Endometrium (tissue), 2 donors: ENCODE data around the gene LPO.

Source experiments
- FAIRE-seq: peaks from 2 replicates; lab custom pipeline; 2012; peaks lifted over from hg19 to GRCh38; lab: Jason Lieb, UNC
- donor health status: control.
- donor health status: control.

The LPO gene

DNA sequence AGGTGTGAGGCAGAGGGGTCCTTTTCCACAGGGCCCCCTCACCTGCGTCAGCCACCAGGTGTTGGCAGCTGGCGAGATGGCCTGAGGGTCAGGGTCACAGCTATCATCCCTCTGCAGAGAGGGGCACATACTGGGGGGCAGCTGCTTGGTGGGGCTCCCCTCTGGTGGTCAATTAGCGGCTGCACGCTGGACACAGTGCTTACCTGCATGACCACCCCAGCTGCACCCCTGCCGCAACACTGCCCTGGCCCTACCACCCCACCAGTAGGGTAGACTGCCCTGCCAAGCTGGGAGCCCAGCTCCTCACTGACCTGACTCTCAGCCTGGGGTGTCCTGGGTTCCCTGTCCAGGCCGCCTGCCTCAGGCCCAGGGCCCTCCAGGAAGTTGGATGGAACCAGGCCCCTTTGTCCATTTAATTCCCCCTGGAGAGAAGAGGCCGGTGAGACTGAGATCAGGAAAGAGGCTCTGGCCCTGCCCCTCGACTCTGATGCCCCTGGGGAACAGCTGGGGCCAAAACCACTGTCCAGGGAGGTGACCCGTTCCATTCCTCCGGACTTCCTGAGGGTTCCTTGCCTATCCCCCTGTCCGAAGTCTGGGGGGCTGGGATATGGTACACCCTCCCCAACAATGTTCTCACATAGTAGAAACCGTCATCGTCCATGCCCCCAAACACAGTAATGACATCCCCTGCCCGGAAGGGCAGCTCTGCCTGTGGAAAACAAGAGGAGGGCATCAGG, 66.5 kb downstream of the LPO start:
- FAIRE-seq: no peak

DNA sequence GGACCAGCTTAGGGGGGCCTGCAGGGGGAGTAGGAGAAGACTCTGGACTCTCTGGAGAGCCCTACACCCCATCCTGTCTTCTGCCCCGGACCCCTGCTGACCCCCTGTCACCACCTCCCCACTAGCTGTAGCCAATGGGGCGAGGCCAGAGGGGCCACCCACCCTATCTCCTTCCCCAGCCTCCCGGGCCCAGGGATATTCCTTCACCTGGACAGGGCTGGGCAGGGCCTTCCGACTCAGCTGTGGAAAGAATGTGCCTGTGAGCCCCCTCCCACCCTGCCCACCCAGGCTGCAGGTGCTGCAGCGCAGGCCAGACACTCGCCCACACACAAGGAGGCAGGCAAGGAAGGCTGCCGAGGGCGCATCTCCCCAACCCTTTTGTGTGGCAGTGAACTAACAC, 67.2 kb downstream of the LPO start:
- no peak for FAIRE-seq

DNA sequence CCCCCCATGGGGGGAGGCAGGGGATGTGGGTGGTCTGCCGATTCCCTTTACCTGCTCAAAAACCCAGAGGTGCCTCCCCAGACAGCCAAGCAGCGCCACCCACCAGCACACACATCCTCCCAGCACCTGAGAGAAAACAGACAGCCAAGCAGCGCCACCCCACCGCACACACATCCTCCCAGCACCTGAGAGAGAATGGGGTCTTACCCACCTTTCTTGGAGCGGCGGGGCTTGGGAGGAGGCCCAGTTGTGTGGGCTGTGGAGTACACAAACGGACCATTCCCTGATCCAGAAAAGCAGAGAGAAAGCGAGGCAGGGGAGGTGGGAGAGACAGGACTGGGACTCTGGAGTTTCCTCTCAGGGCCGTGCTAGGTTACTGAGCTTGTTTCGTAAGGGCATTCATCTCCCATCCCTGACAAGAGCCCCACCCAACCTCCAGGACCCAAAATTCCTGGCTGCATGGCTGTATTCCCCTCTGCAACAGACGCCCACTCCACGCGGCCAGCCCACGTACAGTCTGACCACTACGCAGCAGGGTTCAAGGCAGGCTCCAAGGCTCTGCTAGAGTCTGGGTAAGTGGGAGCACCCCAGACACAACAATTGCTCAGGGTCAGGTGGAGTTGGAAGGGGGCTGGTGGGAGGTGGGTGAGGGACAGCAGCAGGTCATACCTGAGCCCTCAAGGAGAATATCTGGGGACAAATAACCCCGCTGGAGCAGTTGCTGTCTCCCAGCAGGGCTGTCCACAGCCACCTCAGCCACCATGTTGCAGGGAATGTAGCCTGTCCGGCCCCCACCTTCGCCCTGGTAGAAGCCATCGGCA, 68.0 kb downstream of the LPO start:
- no peak for FAIRE-seq

DNA sequence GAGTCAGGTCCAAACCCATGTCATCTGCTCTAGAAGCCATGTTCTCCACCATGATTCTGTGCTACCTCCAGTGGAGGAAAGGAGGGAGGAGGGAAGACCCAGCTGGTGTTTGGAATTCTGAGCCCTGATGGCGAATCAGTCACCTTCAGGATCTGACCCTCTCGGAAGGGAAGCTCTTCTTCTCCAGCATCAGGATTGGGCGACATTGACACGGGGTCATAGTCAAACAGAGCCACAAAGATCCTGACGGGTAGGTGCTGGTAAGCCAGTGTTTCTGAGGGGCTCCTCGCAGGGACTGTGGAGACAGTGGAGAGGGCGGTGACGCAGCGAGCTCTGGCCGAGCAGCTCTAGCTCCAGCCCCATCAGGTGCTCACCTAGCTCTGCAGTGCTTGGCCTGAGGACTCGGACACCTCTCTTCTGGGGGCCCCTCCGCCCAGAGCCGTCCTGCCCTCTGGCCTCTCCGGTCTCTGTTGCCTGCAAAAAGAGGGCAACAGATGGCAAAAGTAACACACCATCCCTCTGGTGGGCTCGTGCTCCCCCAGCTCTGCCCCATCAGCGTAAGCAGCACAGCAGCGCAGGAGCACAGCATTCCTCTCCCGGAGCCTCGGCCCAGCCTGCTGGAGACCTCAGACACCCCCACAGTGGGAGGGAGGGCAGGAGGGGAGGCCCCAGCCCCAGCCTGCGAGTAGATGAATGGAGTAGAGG, 69.2 kb downstream of the LPO start:
- no peak for FAIRE-seq

DNA sequence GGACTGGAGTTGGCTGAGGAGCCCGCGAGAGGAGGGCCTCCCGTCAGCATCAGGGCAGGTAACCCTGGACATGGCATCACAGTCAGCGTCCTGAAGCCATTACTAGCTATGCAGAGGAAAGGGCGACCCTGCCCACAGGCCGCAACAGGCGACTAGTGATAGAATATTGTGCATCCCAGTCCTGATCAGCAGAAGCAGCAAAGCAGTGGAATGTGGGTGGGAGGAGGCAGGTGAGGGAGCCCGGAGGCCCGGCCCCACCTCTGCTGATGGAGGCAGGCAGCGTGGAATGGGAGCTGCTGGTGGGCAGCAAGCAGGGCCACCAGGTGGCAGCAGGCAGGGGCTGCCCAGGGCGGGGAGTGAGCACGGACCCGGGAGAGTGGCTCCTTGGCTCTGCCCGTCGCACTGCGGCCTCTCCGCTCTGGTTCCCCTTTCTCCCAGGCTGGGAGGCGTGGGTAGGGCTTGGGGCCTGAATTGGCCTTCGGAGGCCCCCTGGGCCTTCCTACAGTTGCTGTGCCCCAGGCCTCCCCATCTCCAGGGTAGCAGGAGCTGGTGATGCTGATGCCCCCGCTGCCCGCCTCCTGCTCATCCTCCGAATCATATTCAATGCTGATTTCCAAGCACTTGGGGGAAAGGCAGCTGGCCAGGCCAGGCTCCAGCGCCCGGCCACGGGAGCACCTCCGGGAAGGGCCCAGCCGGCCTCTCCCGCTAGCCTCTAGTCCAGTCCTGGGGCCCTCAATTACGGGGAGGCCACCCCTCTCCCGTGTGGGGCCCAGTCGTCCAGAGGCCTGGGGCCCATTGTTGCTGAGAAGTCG, 70.0 kb downstream of the LPO start:
- no peak for FAIRE-seq

DNA sequence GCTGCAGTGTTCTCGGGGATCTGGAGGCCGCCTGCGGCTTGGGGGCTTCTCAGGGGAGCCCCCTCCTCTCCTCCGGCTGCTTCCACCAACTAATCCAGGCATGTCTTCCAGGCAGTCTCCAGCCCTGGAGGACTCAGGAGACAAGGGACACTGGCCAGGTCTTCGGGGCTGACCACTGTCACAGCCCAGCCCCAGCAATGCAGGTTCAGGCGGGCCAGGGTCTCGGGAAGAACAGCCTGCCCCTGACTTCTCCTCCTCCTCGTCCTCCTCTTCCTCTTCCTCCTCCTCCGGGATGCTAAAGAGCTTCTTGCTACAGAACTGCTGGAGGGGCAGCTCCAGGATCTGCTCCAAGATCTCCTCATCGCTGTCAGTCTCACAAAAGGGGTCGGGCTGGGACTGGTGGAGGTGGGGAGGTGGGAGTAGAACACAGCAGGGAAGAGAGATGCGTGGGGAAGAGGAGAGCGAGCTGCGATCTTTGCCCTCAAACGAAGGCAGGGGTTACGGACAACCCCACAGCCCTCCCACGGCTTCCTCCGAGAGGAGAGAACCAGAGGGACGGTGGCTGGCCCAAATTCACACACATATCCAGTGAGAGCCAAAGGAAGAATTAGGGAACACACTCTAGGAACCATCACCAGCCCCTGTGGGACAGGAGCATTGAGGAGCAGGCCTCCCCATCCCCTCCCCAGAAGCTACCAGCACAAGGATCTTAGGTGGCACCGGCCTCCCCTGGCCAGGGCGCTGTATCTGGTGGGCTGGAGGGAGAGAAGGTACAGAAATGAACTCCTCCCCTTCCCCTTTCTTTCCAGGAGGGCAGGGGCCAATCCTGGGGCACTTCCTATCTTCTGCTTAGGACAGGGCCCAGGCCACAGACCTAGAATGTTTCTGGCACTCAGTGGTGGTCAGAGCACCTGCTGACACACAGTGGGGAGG, 70.9 kb downstream of the LPO start:
- no peak for FAIRE-seq

DNA sequence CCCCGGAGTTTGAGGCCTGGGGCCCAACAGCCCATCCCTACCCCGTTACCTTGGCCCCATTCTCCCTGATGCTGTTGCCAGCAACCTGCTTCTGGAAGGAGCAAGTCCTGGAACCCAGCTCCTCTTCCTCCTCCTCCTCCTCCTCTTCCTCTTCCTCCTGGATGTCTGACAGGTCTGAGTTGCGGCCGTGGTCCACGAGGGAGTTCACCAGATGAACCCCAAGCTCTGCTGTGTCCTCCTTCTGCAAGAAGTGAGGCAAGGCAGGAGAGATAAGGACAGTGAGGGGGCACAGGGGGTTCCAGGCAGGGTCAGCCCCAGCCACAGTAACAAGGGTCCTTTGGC, 71.5 kb downstream of the LPO start:
- no peak for FAIRE-seq

DNA sequence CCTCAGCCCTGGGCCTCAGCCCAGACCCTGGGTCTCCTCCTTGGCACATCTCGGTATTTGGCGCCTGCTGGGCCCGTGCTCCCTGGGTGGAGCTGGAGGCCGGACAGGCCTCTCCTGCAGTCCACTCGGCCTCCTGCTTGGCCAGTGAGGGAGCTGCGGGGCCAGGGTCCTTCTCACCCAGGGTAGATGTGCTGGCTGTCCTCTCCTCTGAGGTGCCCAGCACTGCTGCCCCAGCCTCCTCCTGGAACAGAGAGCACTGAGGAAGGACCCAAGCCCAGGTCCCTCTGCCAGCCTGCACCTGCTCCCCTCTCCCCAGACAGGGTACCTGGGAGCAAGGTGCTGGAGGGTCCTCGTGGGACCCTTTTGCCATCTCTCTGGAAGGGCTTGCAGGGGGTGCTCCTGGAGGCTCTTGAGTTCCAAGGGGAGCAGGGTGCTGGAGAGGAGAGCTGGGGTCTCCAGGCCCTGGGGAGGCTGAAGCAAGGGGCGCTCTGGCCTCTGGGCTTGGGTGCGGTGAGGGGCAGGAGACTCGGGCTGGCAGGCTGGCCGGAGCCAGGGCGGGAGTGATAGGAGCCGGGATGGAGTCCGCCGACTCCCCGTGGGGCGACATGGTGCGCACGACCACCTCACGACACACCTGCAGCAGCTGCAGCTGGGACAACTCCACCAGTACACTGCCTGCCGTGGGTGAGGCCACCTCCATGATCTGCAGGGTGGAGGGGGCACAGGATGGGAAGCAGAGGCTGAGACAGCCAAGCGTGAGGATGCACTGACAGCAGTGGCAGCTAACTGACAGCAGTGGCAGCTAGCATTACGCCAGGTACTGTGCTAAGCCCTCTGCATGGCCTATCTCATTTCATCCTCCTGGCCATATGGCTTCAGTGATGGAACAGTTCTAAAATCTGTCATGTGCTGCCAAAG, 72.4 kb downstream of the LPO start:
- no peak for FAIRE-seq

DNA sequence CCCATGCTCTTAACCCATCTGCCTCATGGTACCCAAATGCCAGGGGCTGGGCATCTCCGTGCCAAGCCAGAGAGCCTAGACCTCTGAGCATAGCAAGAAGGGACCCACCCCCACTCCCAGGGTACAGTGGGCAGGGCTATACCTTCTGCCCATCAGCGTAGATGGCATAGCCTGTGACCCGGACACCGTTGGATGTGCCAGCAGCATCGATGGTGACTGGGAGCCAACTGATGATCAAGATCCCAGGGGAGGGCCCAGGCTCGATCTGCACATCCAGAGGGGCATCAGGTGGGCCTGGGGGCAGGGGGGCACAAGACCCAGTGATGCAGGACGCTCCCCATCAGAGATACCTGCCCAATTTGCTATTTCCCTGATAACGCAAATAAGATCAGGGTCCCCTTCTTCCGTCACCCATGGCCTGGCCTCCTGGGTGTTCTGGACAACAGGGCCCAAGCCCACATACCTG, 73.1 kb downstream of the LPO start:
- FAIRE-seq: no peak

DNA sequence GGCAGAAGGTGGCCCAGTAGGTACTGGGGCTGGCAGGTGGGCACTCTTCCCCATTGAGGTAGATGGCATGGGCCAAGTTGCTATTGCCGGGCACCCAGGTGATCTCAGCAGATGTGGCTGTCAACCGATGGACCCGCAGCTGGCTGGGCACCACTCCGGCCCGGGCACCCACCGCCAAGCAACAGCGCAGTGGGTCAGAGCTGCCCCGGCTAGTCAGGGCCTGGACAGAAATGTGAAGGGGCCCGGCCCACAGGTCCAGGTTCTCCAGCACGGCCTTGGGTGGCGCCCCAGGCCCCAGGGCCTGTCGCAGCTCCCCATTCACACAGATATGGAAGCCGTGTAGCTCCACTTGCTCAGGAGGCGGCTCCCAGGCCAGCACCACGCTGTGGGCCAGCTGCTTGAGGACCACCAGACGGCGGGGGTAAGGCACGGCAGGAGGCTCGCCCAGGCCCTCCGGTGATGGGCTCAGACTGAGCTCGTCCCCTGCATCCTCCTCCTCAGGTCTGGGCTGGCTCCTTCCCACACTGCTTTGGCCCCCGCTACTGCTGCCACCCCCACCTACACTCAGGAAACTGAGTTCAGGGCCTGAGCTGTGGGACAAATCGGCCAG, 73.7 kb downstream of the LPO start:
- FAIRE-seq: no peak

DNA sequence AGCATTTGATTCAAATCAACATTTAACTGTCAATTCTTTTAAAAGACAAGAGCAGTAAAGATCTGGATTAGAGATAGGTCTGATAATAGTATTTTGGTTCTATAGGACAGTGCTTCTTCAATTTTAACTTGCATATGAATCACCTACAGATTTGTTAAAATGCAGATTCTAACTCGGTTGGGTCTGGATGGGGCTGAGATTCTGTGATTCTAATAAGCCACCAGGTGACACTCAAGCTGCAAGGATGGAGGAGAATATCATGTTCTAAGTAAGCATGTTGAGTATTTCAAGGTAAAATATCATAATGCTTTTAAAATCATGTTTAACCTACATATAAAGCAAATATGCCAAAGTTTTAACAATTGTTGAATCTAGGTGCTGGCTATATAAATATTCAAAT, 74.4 kb downstream of the LPO start:
- FAIRE-seq: no peak

DNA sequence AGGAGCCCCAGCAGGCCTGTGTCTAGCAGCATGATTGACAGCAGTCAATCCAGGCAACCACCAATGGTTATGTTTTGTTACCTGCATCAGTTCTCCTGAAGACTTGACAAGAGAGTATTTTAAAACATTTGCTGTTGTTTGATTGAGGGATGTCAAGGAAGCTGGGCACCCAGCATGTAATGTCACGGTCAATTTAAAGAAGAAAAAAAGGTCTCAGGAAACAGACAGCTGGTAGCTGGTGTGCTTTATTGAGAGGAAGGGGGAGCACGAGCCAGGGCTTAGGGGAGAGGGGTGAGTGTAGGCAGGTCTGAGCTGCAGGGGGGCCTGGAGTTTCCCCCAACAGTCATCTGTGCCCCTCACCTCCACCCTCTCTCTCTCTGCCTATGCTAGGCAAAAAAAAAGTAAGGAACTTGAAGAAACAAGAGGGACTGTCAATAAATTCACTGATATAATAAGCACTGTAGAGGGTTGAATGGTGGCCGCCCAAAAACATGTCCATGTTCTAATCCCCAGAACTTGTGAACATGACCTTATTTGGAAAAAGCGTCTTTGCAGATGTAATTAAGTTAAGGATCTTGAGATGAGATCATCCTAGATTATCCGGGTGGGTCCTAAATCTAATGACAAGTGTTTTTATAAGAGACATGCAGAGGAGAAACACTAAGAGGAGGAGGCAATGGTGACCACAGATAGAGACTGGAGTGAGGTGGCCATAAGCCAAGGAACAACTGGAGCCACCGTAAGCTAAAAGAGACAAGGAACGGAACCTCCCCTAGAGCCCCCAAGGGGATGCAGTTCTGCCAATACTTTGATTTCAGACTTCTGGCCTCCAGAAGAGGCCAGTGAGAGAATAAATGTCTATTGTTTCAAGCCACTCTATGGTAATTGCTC, 75.7 kb downstream of the LPO start:
- FAIRE-seq: no peak

DNA sequence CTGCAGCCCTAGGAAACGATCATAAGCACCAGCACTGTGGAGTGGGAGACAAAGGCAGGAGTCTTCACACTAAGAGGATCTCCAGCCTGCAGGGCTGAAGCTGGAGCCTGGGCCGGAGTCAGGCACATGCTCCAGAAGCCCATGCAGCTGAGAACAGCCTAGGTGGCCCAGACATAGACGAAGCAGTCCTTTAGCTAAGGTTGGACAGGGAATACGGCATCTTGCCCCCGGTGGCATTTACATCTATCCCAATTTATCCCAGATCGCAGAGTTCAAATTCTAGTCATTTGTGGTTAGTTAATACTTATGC, 76.3 kb downstream of the LPO start:
- FAIRE-seq: no peak

DNA sequence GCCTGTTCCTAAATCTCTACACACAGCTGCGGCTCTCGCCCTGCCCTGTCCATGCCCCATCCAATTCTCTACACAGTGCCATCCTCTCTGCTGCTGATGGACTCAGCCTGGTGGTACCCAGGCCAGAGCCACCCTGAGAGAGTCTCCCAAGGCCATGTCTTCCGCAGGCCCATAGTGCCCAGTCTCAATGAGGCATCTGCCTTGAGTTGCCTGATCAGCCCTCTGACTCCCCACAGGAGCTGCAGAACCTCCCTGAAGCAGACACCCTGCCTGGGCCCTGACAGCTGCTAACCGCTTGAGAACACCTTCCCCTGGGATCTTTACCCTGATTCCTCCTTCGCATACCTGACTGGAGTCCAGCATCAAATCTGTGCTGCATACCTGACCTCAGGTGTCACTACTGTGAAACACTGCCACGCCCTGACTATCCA, 76.9 kb downstream of the LPO start:
- FAIRE-seq: no peak

DNA sequence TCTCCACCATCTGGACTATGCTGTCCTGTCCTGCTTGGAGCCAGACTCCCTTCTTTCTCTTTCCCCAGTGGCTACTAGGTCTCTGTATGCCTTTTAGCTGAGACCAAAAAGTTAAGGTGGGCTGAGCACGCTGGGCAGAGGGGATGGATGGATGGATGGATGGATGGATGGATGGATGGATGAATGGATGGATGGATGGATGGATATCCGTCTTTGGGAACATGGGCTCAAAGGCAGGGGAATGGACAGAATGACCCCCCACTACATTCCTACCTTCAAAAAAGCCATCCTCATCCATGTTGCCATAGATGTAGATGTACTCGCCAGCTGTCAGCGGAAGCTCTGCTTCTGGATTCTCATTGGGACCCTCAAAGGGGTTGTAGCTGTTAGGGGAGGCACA, 77.4 kb downstream of the LPO start:
- FAIRE-seq: no peak

DNA sequence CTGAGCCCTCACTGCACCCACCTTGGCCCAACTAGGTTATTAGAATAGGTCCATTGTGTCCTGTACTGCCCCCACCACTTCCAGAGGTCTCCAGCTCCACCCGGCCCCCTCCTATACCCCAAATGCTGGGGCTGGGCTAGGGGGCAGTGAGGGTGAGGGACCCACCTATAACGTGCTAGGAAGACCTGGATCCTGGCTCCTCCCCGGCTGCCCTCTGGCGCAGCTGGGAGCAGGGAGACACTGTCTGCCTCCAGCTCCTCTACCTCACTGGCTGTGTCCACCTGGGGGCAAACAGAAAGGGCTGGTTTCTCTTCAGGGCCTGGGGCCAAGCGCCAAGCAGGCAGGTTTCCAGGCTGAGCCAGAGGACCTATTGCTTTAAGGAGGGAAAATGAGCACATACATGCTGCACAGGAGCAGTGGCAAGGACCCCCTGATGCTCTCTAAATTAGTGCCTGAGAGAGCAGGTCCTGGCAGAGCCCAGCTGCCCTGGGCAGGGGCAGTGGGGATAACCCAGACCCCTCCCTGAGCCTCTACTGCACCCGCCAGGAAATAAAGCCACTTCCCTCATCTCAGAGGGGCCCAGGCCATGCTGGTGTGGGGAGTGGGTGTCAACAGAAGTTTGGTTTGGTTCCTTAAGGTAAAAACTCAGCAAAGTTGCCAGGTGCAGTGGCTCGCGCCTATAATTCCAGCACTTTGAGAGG, 78.0 kb downstream of the LPO start:
- FAIRE-seq: no peak

DNA sequence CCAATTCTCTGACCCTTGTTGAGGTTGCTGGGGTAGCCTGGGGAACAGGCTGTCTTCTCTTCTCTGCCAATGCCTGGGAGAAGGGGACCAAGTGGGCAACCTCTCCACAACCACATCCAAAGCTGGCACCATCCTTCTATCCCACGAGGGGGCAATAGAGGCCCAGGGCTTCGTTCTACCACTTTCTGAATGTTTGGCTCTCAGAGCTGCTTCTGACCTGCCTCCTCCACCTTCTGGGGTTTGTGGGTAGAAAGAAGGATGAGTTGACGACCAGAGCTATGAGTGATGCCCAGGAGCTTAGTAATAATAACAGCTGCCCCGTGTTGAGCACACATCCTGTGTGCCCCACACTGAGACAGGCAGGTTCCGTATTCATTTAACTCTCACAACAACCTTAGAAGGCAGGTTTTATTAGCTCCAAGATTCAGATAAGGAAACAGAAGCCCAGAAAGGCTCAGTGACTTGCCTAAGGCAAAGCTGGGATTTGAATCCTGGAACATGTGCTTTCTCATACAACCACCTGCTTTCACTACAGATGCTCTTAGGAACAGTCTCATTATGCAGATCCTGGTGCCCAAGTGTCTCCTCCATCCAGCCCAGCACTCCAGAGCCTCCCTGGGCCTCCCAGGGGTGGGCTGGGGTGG, 79.2 kb downstream of the LPO start:
- FAIRE-seq: no peak

DNA sequence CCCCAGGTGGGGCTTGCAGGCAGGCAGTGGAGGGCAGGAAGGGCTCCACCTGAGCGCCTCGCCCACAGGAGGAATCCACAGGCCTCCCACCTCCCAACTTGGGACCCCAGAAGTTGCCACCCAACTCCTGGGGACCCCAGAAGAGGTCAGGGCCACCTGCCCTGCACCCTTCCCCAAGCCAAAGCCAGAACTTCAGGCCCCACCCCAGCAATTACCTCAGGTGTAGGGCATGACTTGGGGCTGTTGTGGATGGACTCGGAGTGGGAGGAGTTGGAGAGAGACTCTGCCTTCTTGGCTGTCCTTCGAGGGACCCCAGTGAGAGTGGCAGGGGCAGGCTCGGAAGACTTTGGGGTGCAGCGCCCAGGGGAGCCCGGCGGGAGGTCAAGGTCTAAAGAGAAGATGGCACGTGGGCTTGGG, 79.7 kb downstream of the LPO start:
- no peak for FAIRE-seq
